MCF 10A (cell line): ENCODE results near the gene USP47. TPM values are rescaled to one million over a fixed set of nuclear protein-coding genes. Genes with fewer than 3 reads are reported as not detected.

Source experiments
- BruUV-seq: library from RNA; stranded (reverse); fragments of 400-500 nt; replicated peaks from 2 replicates; lab custom pipeline; 2021; lab: Mats Ljungman, UMichigan
- CTCF ChIA-PET: fragments of 300-600 bp; sonication (Branson Sonifier 250); formaldehyde crosslinking; extraction: SDS; loops from one replicate; lab custom pipeline; 2021; ENCODE audit warnings: antibody characterized with exemption, inconsistent platforms; lab: Yijun Ruan, JAX
- POLR2A ChIA-PET: fragments of 300-600, 350-650 bp; sonication (Branson Sonifier 250); formaldehyde crosslinking; extraction: SDS; loops from one replicate; lab custom pipeline; 2020; ENCODE audit warnings: antibody characterized with exemption, inconsistent platforms; lab: Yijun Ruan, JAX
- DNase-seq: peaks from one replicate; pipeline ENCODE4 v3.0.0-alpha.2; 2018; ENCODE audit not compliant: unreplicated experiment
- H3K27ac Mint-ChIP-seq: one replicate; pipeline ENCODE4 v1.8.0; 2022; ENCODE audit warnings: mild to moderate bottlenecking, low read depth, mixed read lengths; ENCODE audit not compliant: unreplicated experiment
- H3K27me3 Mint-ChIP-seq: one replicate; pipeline ENCODE4 v1.8.0; 2022; ENCODE audit warnings: mixed read lengths; ENCODE audit not compliant: insufficient read depth, unreplicated experiment
- H3K36me3 Mint-ChIP-seq: one replicate; pipeline ENCODE4 v1.8.0; 2022; ENCODE audit warnings: mild to moderate bottlenecking, moderate library complexity, mixed read lengths; ENCODE audit not compliant: insufficient read depth, unreplicated experiment
- H3K4me1 Mint-ChIP-seq: one replicate; pipeline ENCODE4 v1.8.0; 2022; ENCODE audit warnings: mixed read lengths; ENCODE audit not compliant: insufficient read depth, unreplicated experiment
- H3K4me3 Mint-ChIP-seq: one replicate; pipeline ENCODE4 v1.8.0; 2022; ENCODE audit warnings: mild to moderate bottlenecking, moderate library complexity, mixed read lengths; ENCODE audit not compliant: unreplicated experiment
- H3K9me3 Mint-ChIP-seq: one replicate; pipeline ENCODE4 v1.8.0; 2022; ENCODE audit warnings: mixed read lengths; ENCODE audit not compliant: unreplicated experiment
- CTCF ChIP-seq: fragments of 200-600 bp; IDR thresholded peaks from one replicate; pipeline ENCODE4 v1.8.0; 2022; ENCODE audit warnings: antibody characterized with exemption, mild to moderate bottlenecking; ENCODE audit not compliant: unreplicated experiment
- intact Hi-C: fragments of 100-400 bp; cut with micrococcal nuclease; formaldehyde crosslinking; loops from 2 replicates; pipeline ENCODE4 v1.14.1; 2022
- total RNA-seq: library from RNA; stranded (reverse); gene quantifications from 2 replicates; pipeline ENCODE4 v1.2.3, GENCODE V29; 2022

The USP47 gene
- total RNA-seq, 1 experiment from 2014 or later = 41.6 TPM

DNA sequence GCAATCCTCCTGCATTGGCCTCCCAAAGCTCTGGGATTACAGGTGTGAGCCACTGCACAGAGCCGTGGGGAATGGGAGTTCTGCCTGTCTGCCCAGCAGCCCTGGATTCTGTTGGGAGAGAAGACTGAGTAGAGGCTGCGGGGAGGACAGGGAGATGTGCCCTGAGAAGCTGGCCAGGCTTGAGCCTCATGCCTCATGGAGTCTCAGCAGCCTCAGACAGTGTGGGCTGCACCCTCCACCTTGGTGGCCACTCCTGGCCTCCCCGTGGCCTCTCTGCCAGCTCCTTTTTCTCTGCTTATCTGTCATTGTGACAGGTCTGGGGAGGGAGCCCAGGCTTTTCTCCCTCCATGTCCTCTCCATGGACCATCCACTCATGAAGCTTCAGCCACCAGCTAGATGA lies 123.4 kb downstream of the USP47 start:
- ChIA-PET POLR2A (interaction anchor here (0.5 to 0.6 kb wide), 2 partner anchors 11 to 757 kb away, joined by 3 read pairs; no protein-coding TSS in a partner anchor), CTCF (interaction anchor here (0.6 to 2.7 kb wide), 4 partner anchors 9 to 82 kb away, joined by 3 to 18 read pairs (median 3); no protein-coding TSS in a partner anchor)
- H3K4me3 Mint-ChIP-seq = no peak overlapping the region
- H3K36me3 Mint-ChIP-seq = peaks cover 13% of the 10 kb centered on the region
- no TSS peak for BruUV-seq
- TF ChIP-seq CTCF = no peak
- intact Hi-C loops = no loop called here
- H3K27me3 Mint-ChIP-seq = no peaks in the 10 kb centered on the region
- DNase-seq = no peak
- H3K27ac Mint-ChIP-seq = no peak overlapping the region
- H3K9me3 Mint-ChIP-seq = no peaks in the 10 kb centered on the region
- H3K4me1 Mint-ChIP-seq = peaks cover 5% of the 10 kb centered on the region

DNA sequence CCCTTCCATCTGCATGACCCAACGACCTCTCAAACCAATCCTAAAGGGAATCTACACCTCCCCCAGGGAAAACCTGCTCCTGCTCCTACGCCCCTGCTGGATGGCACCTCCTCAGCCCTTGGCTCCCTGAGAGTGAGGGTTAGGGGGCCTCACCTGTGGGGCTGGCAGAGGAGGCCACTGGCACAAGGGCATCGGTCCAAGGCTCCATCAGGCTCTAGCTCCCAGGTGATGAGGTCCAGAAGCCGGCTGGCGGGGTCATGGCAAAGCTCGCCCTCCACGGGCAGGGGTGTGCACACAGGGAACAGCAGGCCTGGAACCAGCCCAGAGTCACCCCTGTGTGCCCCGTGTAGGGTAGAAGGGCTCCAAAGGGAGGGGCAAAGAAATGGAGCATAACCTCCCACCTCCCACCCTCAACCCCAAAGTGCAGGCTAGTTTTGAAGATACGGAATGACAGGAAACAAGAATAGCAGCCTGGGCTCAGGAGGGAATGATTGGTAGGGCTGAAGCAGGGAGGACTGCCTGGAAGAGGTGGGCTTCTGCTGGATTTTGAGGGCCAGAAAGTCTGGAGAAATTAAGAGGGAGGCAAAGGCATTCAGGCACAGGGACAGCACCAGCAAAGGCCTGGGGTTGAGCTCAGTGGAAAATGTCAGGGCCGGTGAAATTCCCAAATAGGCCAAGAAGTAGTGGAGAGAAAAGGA lies 124.0 kb downstream of the USP47 start:
- Mint-ChIP-seq H3K27ac (no peak overlapping the region), H3K27me3 (no peaks in the 10 kb centered on the region), H3K4me3 (no peak overlapping the region), H3K4me1 (peaks cover 5% of the 10 kb centered on the region), H3K9me3 (no peaks in the 10 kb centered on the region), H3K36me3 (peaks cover 9% of the 10 kb centered on the region)
- no peak for TF ChIP-seq CTCF
- ChIA-PET CTCF (interaction anchor here (0.6 to 2.7 kb wide), 11 partner anchors 8 to 82 kb away, joined by 3 to 18 read pairs (median 6); no protein-coding TSS in a partner anchor), POLR2A (interaction anchor here (0.6 kb wide), 2 partner anchors 10 to 16 kb away, joined by 3 read pairs; no protein-coding TSS in a partner anchor)
- no TSS peak for BruUV-seq
- intact Hi-C loops = loop anchor here (1.0 kb wide), 1 partner anchor 78 kb away; no protein-coding TSS in a partner anchor
- DNase-seq = no peak

DNA sequence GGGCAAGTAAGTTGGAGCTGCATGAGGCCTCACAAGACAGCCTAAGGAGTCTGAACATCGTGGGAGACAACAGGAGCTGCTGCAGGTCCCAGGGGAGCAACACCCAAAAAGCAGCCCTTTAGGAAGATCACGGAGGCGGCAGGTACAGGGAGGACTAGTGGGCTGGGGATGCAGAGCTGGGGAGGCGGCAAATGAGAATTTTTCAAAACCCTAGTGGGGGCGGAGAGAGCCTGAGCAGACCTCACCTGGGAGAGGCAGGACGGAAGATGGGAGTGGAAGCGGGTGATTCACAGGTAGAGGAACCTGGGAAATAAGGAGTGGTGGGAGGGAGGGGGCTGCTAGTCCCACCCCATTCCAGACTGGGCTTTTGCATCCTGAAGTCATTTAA lies 124.6 kb downstream of the USP47 start:
- BruUV-seq = no TSS peak
- Mint-ChIP-seq H3K27ac (no peak overlapping the region), H3K9me3 (no peaks in the 10 kb centered on the region), H3K4me1 (peaks cover 5% of the 10 kb centered on the region), H3K36me3 (peaks cover 6% of the 10 kb centered on the region), H3K27me3 (no peaks in the 10 kb centered on the region), H3K4me3 (no peak overlapping the region)
- TF ChIP-seq CTCF = no peak
- intact Hi-C loops = loop anchor here (1.0 kb wide), 1 partner anchor 78 kb away; no protein-coding TSS in a partner anchor
- ChIA-PET POLR2A (interaction anchor here (0.6 to 1.2 kb wide), 2 partner anchors 11 to 16 kb away, joined by 3 read pairs; no protein-coding TSS in a partner anchor), CTCF (interaction anchor here (0.7 to 2.7 kb wide), 8 partner anchors 8 to 29 kb away, joined by 3 to 18 read pairs (median 8); no protein-coding TSS in a partner anchor)
- DNase-seq = no peak
